ENCODE measurements around the gene ELMO1.

Gene ELMO1

GRCh38 chr7:36896418-36896817 is 552.2 kb downstream of the ELMO1 start:
- CTCF ChIA-PET: no interaction called here
- POLR2A ChIA-PET: no interaction called here
- no peak for TF ChIP-seq CTCF (IDR thresholded peaks at IDR 0.05; ENCODE audit: control extremely low read depth, extremely low read depth, low read depth, missing control alignments)
- no peak for DNase-seq (ENCODE audit: extremely low spot score)

DNA sequence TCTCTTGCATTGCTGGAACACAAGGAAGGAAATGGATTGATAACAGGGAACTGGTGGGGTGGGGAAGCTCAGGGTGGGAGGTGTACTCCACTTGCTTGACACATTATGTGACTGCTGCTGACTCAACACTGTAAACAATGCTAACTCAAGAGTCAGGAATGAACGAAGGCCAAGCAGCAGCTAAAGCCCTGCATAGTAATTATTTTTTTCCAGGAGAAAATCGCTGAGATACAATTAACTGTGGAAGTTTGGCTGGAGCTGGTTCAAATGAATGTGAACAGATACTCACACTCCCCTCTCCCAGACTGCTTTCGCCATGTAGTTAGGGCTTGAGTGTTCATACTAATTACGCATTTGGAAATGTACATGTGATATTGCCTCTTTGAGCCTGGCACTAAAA is 553.5 kb downstream of the ELMO1 start:
- ChIA-PET CTCF (interaction anchor here (1.2 to 1.4 kb wide), 2 partner anchors 15 to 16 kb away, joined by 3 to 4 read pairs; no protein-coding TSS in a partner anchor), POLR2A (interaction anchor here (0.6 kb wide), 1 partner anchor 390 kb away, joined by 3 read pairs; no protein-coding TSS in a partner anchor)
- TF ChIP-seq CTCF (IDR thresholded peaks at IDR 0.05; ENCODE audit: control extremely low read depth, extremely low read depth, low read depth, missing control alignments): no peak
- DNase-seq (ENCODE audit: extremely low spot score): no peak

DNA sequence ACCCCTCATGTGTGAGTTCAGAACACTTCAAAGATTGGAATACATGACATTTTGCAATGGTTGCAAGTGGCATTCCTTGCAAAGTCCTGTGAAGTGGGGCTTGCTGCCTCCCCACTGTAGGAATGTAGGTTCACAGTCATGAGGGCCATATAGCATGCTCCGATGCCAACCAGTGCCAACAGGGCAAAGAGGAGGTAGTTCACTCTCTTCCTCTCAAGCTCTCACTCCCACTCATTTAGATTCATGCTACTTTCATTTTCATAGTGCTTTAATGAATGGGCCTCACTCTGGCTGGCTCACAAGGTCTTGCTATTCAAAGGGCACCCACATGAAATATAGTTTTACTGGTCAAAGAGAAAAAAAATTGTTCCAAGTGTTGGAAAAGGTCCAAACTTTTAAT is 554.5 kb downstream of the ELMO1 start:
- ChIA-PET CTCF (interaction anchor here (1.4 kb wide), 1 partner anchor 16 kb away, joined by 4 read pairs; no protein-coding TSS in a partner anchor), POLR2A (interaction anchor here (0.6 kb wide), 1 partner anchor 391 kb away, joined by 3 read pairs; no protein-coding TSS in a partner anchor)
- no peak for TF ChIP-seq CTCF (IDR thresholded peaks at IDR 0.05; ENCODE audit: control extremely low read depth, extremely low read depth, low read depth, missing control alignments)
- peak; percentile 11 for DNase-seq (ENCODE audit: extremely low spot score)

DNA sequence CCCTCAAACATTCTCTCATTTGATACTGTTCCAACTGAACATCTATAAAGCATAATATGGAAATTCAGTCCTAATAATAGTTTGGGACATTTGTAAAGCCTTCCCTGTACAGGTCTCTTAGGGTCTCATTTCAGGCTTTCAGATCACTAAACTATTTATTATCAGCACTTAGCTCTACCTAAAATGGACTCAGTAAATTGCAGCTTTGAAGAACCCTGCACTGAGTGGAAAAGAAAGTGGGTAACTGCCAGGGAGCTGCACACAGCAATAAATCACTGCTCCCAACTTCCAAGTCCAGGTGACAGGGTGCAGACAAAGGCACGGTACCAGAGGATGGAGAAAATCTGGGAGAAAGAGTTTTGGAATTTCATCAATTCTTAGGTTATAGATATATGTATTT is 559.5 kb downstream of the ELMO1 start:
- POLR2A ChIA-PET: no interaction called here
- DNase-seq (ENCODE audit: extremely low spot score): no peak
- no peak for TF ChIP-seq CTCF (IDR thresholded peaks at IDR 0.05; ENCODE audit: control extremely low read depth, extremely low read depth, low read depth, missing control alignments)
- CTCF ChIA-PET: interaction anchor here (0.7 to 1.8 kb wide), 3 partner anchors 16 to 27 kb away, joined by 3 to 9 read pairs (median 3); no protein-coding TSS in a partner anchor

- POLR2A ChIA-PET: no interaction called here
- no peak for TF ChIP-seq CTCF (IDR thresholded peaks at IDR 0.05; ENCODE audit: control extremely low read depth, extremely low read depth, low read depth, missing control alignments)
- CTCF ChIA-PET: no interaction called here
- DNase-seq (ENCODE audit: extremely low spot score): no peak
Measured at GRCh38 chr7:36887969-36888368, 560.7 kb downstream of the ELMO1 start.

DNA sequence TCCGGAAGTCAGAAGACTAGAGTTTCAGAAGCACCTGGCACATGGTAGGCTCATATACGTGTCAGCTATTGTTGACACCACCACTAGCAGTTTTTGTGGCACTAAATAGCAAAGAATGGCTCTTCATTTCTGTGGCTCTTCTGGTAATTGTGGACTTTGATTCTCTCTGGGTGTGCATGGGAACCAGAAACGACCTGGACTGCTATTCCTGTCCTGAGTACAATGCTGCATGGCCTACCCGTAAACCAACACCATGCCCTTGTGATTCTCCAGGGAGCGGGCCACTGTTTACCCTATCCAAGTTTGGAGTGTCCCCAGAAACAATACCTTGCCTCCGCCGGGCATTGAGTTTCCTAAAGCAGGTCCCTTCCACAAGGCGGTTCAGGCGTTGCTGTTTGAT is 561.4 kb downstream of the ELMO1 start:
- ChIA-PET CTCF (no interaction called here), POLR2A (no interaction called here)
- DNase-seq (ENCODE audit: extremely low spot score): no peak
- no peak for TF ChIP-seq CTCF (IDR thresholded peaks at IDR 0.05; ENCODE audit: control extremely low read depth, extremely low read depth, low read depth, missing control alignments)
